HEK293 (cell line): ENCODE results near the gene USP51.

ENCODE experiments used
- CTCF ChIA-PET: fragments of 350-600 bp; formaldehyde crosslinking; extraction: SDS; loops from one replicate; lab custom pipeline; 2021; ENCODE audit warnings: antibody characterized with exemption; lab: Yijun Ruan, JAX
- POLR2A ChIA-PET: fragments of 300-600 bp; formaldehyde crosslinking; extraction: SDS; loops from one replicate; lab custom pipeline; 2020; ENCODE audit warnings: antibody characterized with exemption, inconsistent platforms; lab: Yijun Ruan, JAX
- H3K27ac ChIP-seq: fragments of 200-500 bp; sonication (Bioruptor generic); 2 replicates; pipeline ENCODE4 v1.5.1; 2014; ENCODE audit warnings: low read depth, low read length, control low read depth, inconsistent platforms; ENCODE audit errors: extremely low read depth
- H3K36me3 ChIP-seq, 2 experiments: fragments of 200-500 bp in 1 of 2; sonication (Bioruptor generic) in 1 of 2; 1 replicate in 1 of 2; 2 replicates in 1 of 2; pipeline ENCODE4 v1.5.1; 2014 to 2017; ENCODE audit warnings: inconsistent platforms in 2 of 2, low read length in 2 of 2; ENCODE audit not compliant: control insufficient read depth in 2 of 2, insufficient read depth in 1 of 2
- H3K4me1 ChIP-seq: fragments of 200-500 bp; sonication (Bioruptor generic); 2 replicates; pipeline ENCODE4 v1.5.1; 2014; ENCODE audit warnings: mild to moderate bottlenecking, low read length, inconsistent platforms; ENCODE audit not compliant: control insufficient read depth, insufficient read depth
- H3K4me3 ChIP-seq: 2 replicates; pipeline ENCODE4 v1.5.1; 2011; ENCODE audit warnings: low read depth, mild to moderate bottlenecking, control low read depth, low read length, moderate library complexity
- H3K9me3 ChIP-seq: fragments of 200-500 bp; sonication (Bioruptor generic); 2 replicates; pipeline ENCODE4 v1.5.1; 2014; ENCODE audit warnings: low read depth, low read length, inconsistent platforms; ENCODE audit not compliant: control insufficient read depth, insufficient read depth
- GLIS1 ChIP-seq: fragments of 450-650 bp; formaldehyde crosslinking; IDR thresholded peaks from 2 replicates; pipeline ENCODE4 v1.5.1; 2016; ENCODE audit warnings: missing biosample characterization, missing genetic modification characterization
- KLF9 ChIP-seq: fragments of 450-650 bp; formaldehyde crosslinking; IDR thresholded peaks from 2 replicates; pipeline ENCODE4 v1.5.1; 2016; ENCODE audit warnings: missing biosample characterization, missing genetic modification characterization, low read depth
- REPIN1 ChIP-seq: fragments of 450-650 bp; formaldehyde crosslinking; IDR thresholded peaks from 2 replicates; pipeline ENCODE4 v1.5.1; 2017; ENCODE audit warnings: missing biosample characterization, missing genetic modification characterization, low read depth
- REST ChIP-seq: fragments of 450-650 bp; formaldehyde crosslinking; IDR thresholded peaks from 2 replicates; pipeline ENCODE4 v1.5.1; 2016; ENCODE audit warnings: missing biosample characterization, missing genetic modification characterization
- SCRT2 ChIP-seq: fragments of 450-650 bp; formaldehyde crosslinking; IDR thresholded peaks from 2 replicates; pipeline ENCODE4 v1.5.1; 2016; ENCODE audit warnings: missing biosample characterization, missing genetic modification characterization
- SETDB1 ChIP-seq: IDR thresholded peaks from one replicate; pipeline ENCODE4 v1.6.1; 2017; ENCODE audit warnings: mild to moderate bottlenecking, low read length, moderate library complexity, mixed read lengths; ENCODE audit not compliant: insufficient read length
- SP2 ChIP-seq: fragments of 450-650 bp; formaldehyde crosslinking; IDR thresholded peaks from 2 replicates; pipeline ENCODE4 v1.5.1; 2016; ENCODE audit warnings: missing biosample characterization, missing genetic modification characterization
- ZBTB21 ChIP-seq: fragments of 450-650 bp; formaldehyde crosslinking; IDR thresholded peaks from 2 replicates; pipeline ENCODE4 v1.5.1; 2017; ENCODE audit warnings: missing biosample characterization, missing genetic modification characterization
- ZBTB44 ChIP-seq: fragments of 450-650 bp; IDR thresholded peaks from 2 replicates; pipeline ENCODE4 v1.5.1; 2018; ENCODE audit warnings: missing biosample characterization, mild to moderate bottlenecking, missing genetic modification characterization
- ZNF184 ChIP-seq: fragments of 450-650 bp; IDR thresholded peaks from 2 replicates; pipeline ENCODE4 v1.5.1; 2018; ENCODE audit warnings: missing biosample characterization, mild to moderate bottlenecking, missing genetic modification characterization
- ZNF239 ChIP-seq: fragments of 450-650 bp; formaldehyde crosslinking; IDR thresholded peaks from 2 replicates; pipeline ENCODE4 v1.5.1; 2016; ENCODE audit warnings: missing biosample characterization, missing genetic modification characterization
- ZNF274 ChIP-seq, 2 experiments: fragments of 200-500 bp in 1 of 2; fragments of 450-650 bp in 1 of 2; sonication (Bioruptor generic) in 1 of 2; formaldehyde crosslinking in 1 of 2; IDR thresholded peaks; 2 replicates each; pipeline versions ENCODE4 v1.5.1 to v1.6.1; 2014 to 2016; ENCODE audit warnings: borderline replicate concordance in 1 of 2, inconsistent platforms in 1 of 2, low read length in 1 of 2, missing biosample characterization in 1 of 2, missing genetic modification characterization in 1 of 2
- ZNF394 ChIP-seq: fragments of 450-650 bp; formaldehyde crosslinking; IDR thresholded peaks from 2 replicates; pipeline ENCODE4 v1.5.1; 2016; ENCODE audit warnings: missing biosample characterization, missing genetic modification characterization, mild to moderate bottlenecking, moderate library complexity, borderline replicate concordance
- ZNF621 ChIP-seq: fragments of 450-650 bp; formaldehyde crosslinking; IDR thresholded peaks from 2 replicates; pipeline ENCODE4 v1.5.1; 2017; ENCODE audit warnings: missing biosample characterization, missing genetic modification characterization
- ZNF654 ChIP-seq: fragments of 450-650 bp; formaldehyde crosslinking; IDR thresholded peaks from 2 replicates; pipeline ENCODE4 v1.5.1; 2016; ENCODE audit warnings: low read depth, missing biosample characterization, missing genetic modification characterization
- ZNF660 ChIP-seq: fragments of 450-650 bp; IDR thresholded peaks from 2 replicates; pipeline ENCODE4 v1.5.1; 2018; ENCODE audit warnings: missing biosample characterization, mild to moderate bottlenecking, missing genetic modification characterization
- ZNF670 ChIP-seq: fragments of 450-650 bp; formaldehyde crosslinking; IDR thresholded peaks from 2 replicates; pipeline ENCODE4 v1.5.1; 2016; ENCODE audit warnings: missing biosample characterization, missing genetic modification characterization, low read depth
- ZNF692 ChIP-seq: fragments of 450-650 bp; formaldehyde crosslinking; IDR thresholded peaks from 2 replicates; pipeline ENCODE4 v1.5.1; 2016; ENCODE audit warnings: missing biosample characterization, missing genetic modification characterization
- ZNF791 ChIP-seq: fragments of 450-650 bp; formaldehyde crosslinking; IDR thresholded peaks from 2 replicates; pipeline ENCODE4 v1.5.1; 2016; ENCODE audit warnings: missing biosample characterization, missing genetic modification characterization
- ZNF837 ChIP-seq: fragments of 450-650 bp; formaldehyde crosslinking; IDR thresholded peaks from 2 replicates; pipeline ENCODE4 v1.5.1; 2016; ENCODE audit warnings: missing biosample characterization, missing genetic modification characterization
- ZXDB ChIP-seq: fragments of 450-650 bp; formaldehyde crosslinking; IDR thresholded peaks from 2 replicates; pipeline ENCODE4 v1.5.1; 2016; ENCODE audit warnings: missing biosample characterization, missing genetic modification characterization

The USP51 gene

GRCh38 chrX:55451990-55452832 is 37.4 kb downstream of the USP51 start, which contains the start of gene MAGEH1 (continued):
- no peak for TF ChIP-seq ZNF837
- TF ChIP-seq ZBTB44 (tag by site-specific recombination): no peak
- no peak for TF ChIP-seq REPIN1
- no peak for TF ChIP-seq ZNF239
- no peak for TF ChIP-seq KLF9 (tag by site-specific recombination)
- TF ChIP-seq ZNF654 (tag by site-specific recombination): no peak
- no peak for TF ChIP-seq ZNF621 (tag by site-specific recombination)
- TF ChIP-seq SETDB1: peak; percentile 38
- no peak for TF ChIP-seq ZXDB (tag by site-specific recombination)
- no peak for TF ChIP-seq ZNF394
- TF ChIP-seq ZNF791: no peak
- no peak for TF ChIP-seq GLIS1 (tag by site-specific recombination)
- TF ChIP-seq ZNF660: no peak
- no peak for TF ChIP-seq SCRT2 (tag by site-specific recombination)
- TF ChIP-seq SP2 (tag by site-specific recombination): peak; percentile 71
- no peak for TF ChIP-seq ZNF670 (tag by site-specific recombination)
- TF ChIP-seq REST (tag by site-specific recombination): no peak
- no peak for TF ChIP-seq ZNF692 (tag by site-specific recombination)
- TF ChIP-seq ZNF184 (tag by site-specific recombination): no peak

DNA sequence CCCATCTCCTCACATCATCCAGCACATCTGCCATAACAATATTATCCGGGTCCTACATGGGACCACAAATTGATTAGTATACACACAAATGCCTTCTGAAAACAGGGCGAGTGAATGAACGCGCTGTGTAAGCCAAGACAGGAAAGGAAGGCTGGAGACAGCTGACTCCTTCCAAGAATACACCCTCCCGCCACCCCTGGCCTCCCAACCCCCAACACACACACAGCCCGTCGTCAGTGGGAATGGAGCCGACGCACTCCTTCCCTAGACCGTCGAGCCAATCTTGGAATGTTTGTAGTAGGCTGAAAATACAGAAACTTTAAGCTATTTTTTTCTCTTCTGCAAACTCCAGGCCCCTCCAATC is 38.0 kb downstream of the USP51 start:
- Histone ChIP-seq H3K4me3 (peak overlapping the region; percentile 15), H3K4me1 (no peaks in the 10 kb centered on the region), H3K9me3 (no peaks in the 10 kb centered on the region), H3K36me3 (no peaks in the 10 kb centered on the region), H3K27ac (no peak overlapping the region)
- ChIA-PET CTCF (interaction anchor here (0.5 to 0.7 kb wide), 2 partner anchors 84 to 1441 kb away, joined by 3 to 4 read pairs; no protein-coding TSS in a partner anchor), POLR2A (interaction anchor here (0.7 kb wide), 1 partner anchor 37 kb away, joined by 3 read pairs; no protein-coding TSS in a partner anchor)
- TF ChIP-seq ZNF274 (IDR thresholded peaks at IDR 0.05; ENCODE audit: low read length) (no peak), ZNF274 (tag by site-specific recombination; IDR thresholded peaks at IDR 0.05; ENCODE audit: borderline replicate concordance) (no peak), ZBTB21 (tag by site-specific recombination) (no peak)
